IPS-11a (cell line): ENCODE measurements around the gene EFCC1.
"Not testable (repeated sequence)": the region's sequence is repeated elsewhere in the genome, so short reads cannot be mapped to it uniquely, and the experiment has no call there.

Source experiments
- H3K4me3 ChIP-seq: one replicate; pipeline ENCODE4 v1.5.1; 2013; ENCODE audit warnings: low read depth, low read length, control low read depth

The EFCC1 gene

DNA sequence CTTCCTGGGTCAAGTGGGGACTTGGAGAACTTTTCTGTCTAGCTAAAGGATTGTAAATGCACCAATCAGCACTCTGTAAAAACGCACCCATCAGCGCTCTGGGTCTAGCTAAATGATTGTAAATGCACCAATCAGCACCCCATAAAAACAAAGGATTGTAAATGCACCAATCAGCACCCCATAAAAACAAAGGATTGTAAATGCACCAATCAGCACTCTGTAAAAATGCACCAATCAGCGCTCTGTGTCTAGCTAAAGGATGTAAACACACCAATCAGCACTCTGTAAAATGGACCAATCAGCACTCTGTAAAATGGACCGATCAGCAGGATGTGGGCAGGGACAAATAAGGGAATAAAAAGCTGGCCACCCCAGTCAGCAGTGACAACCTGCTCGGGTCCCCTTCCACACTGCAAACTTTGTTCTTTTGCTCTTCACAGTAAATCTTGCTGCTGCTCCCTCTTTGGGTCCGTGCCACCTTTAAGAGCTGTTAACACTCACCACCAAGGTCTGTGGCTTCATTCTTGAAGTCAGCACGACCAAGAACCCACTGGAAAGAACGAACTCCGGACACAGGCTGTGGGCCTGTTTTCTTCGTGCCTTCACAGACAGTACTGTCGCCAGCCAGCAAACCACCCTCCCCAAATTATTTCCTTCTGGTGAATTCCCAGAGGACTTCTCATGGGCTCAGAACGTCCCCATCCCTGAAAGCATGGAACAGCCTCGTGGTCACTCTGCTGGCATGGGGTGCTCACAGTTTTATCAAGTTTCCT lies 68.4 kb downstream of the EFCC1 start:
- H3K4me3 ChIP-seq, result not testable (repeated sequence)

DNA sequence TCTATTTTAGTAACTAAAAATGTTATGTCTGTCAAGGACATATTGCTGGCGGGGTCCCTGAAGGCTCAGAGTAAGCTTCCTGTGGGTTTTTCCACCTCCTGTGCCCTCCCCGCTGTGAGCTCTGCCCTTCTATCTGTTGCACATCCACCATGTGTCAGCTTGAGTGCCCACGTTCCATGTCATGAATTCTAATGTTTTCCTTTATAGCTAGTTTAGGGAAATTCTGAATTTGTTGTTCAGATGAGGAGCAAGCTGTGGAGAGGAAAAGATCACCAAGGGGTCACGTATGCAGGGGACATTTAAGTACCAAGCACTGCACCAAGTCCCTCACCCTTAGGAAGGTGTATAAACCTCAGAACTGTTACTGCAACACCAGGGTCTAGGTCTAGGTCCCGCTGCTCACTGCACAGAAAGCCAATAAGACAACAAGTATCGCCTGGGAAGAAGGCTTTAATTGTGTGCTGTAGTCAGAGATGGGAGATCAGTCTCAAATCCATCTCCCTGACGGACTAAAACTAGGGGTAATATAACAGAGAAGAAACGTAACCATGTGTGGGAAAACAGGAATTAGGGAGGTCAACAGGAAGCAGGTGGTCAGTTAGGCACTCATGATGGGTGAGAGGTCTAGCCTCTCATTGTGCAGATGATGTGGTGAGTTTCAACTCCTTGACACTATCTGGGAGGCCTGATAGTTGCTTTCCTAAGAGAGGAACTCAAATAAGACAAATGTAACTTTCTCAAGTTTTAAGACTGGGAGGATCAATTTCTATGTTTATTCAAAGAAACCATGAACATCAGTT lies 69.2 kb downstream of the EFCC1 start:
- H3K4me3 ChIP-seq, result no peak overlapping the region

DNA sequence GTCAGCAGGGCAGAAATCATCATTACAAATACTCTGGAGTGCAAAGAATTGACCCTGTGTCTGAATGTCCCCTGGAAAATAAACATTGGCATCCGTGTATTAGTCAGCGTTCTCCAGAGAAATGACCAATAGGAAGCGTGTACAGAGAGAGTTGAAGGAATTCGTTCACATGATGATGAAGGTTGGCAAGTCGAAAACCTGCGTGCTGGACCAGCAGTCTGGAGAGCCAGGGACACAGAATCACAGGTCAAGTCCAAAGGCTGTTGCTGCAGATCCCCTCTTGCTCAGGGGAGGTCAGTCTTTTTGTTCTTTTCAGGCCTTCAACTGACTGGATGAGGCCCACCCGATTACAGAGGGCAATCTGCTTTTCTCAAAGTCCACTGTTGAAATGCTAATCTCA lies 76.1 kb downstream of the EFCC1 start:
- H3K4me3 ChIP-seq, result no peak overlapping the region

DNA sequence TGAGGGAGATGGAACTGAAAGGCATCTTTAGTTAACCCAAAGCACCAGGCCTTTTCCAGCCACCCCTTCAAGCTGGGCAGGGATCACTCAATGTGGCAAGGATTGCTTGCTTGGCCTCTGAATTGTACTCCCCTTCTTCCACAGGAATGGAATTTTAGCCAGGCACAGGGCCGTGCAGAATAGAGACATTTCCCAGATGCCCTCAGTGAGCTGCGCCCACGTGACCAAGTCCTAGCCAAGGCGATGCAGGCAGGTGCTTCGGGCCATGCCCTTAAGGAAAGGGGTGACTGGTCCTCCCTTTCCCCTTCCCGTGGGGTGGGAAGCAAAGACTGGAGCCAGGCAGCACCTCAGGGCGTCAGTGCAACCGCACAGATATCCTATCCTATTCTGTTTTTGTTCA lies 77.4 kb downstream of the EFCC1 start:
- H3K4me3 ChIP-seq, result no peak overlapping the region

DNA sequence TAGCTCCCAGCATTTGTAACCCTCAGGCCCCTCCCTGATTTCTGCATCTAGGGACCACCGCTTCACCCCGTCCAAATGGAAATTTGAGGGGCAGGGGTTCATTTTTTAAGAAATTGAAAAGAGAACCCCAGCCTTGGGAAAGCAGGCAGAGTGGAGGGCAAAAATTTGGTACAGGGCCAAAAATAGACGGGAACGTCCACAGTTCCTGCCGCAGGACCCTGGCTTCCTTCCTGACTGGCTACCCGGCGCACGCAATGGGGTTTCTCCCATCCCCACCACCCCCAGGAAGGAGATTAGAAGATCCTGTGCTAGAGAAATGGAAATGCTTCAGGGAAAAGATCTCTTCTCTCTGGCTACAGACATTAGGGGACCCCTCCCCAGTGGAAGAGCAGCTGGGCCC lies 80.4 kb downstream of the EFCC1 start:
- H3K4me3 ChIP-seq, result no peak overlapping the region

DNA sequence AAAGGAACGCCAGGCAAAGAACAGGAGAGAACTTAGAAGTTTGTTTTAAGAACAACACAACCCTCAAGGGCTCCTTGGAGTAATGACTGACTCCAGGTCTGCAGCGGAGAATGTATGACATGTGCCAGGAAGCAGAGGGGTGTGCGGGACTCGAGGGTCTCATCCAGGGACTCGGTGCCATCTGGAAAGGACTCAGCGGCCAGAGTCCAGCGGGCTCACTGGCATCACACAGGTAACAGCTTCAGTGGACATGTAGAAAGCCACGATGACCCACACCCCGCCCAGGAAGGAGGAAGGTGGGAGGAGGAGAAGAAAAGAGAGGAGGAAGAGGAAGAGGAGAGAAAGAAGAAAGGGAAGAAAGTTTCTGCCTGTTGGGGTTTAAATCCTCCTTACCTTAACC lies 80.9 kb downstream of the EFCC1 start:
- H3K4me3 ChIP-seq, result no peak overlapping the region

DNA sequence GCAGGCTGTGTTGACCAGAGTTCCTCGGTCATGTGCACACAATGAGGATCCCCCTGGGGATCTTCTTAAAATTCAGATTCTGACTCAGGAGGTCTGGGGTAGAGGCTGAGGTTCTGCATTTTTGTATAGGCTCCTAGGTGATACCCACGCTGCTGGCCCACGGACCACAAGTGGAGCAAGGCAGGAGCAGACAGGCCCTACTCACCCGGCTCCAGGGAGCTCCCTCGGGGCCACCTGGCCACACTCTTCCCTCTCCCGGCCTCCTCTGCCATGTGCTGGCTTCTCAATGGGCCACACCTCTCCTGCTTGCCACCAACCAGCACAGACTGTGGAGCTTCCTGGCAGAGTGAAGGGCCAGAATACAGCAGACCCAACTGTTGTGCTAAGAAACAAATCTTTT lies 83.4 kb downstream of the EFCC1 start:
- no peak overlapping the region for H3K4me3 ChIP-seq

DNA sequence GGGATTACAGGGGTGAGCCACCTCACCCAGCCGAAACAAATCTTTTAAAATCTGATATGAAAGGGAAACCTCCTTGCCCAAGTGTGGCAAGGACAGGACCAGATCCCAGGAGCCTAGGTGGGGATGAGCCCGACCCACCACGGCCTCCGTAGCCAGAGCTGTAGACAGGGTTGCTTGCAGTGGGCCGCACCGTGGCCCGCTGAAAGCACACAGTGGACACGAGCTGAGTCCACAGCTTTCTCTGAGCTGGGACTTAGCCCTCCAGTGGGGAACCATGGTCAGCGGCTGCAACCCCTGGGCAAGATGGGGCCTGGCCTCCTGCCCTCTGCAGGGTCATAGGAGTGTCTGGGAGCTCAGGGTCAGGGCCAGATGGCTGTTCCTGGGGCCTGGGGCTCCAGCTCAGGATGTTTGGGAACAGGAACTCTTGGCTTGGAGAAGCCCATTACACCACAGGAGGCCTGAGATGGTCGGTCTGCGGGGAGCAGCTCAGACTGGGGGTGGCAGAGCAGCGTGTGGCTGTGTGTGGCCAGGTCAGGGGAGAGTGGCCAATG lies 84.1 kb downstream of the EFCC1 start:
- no peak overlapping the region for H3K4me3 ChIP-seq

DNA sequence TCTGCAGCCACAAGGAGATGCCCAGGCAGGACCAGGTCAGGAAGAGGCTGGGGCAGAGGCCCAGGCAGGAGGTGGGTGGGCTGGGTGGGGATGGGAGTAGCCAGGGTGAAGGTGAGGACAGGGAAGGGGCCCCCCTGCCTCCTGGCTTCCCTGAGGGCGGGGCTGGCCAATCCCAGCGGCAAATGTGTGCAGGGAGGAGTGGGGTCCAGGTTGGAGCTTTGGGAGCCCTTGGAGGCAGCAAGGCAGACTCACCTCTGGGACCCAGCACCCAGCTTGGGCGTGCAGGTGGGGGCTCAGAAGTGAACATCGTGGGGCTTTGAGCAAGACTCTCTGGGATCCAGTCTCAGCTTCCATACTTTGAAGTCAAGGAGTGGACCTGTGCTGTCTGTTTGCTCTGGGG lies 84.7 kb downstream of the EFCC1 start:
- no peak overlapping the region for H3K4me3 ChIP-seq

DNA sequence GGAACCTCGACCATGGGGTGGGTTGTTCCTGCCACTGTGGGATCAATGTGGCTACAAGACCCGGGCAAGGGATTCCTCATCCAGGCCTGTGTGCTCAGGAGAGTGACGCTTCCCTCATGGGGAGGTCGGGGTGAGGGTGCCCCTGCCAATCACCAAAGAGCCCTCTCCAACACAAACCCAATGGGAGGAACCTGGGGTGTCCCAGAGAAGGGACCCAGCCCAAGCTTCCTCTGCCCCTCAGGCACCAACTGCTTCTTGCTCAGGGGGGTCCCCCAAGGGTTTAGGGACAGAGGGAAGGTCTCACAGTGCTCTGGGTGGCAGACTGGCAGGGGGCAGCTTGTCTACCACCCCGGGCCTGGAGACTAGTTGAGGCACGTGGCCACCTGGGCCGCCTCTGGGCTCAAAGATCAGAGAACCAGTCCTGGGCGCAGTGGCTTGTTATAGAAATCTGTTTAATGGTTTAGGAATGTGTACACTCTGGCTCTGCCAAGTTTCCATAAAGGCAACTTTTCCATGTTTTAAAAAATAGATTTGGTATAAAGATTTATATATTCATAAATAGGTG lies 86.1 kb downstream of the EFCC1 start:
- no peak overlapping the region for H3K4me3 ChIP-seq

DNA sequence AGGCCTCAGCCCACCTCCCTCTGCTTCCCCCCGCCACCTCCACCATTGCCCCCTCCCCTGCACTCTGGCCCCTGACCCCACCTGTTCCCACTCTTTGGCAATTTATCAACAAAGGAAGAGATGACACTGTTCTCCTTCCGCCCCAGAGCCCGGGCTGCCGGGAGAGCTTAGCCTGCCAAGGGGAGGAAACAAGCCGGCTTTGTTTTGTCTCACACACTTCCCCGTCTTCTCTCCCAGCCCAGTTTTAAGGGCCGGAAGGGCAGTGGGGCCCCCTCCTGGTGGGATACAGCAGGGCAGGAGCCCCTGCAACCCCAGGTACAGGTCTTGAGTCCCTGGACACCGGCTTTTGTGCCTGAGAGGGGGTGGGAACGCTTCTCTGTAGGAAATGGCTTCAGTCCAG lies 86.8 kb downstream of the EFCC1 start:
- not testable (repeated sequence) for H3K4me3 ChIP-seq

DNA sequence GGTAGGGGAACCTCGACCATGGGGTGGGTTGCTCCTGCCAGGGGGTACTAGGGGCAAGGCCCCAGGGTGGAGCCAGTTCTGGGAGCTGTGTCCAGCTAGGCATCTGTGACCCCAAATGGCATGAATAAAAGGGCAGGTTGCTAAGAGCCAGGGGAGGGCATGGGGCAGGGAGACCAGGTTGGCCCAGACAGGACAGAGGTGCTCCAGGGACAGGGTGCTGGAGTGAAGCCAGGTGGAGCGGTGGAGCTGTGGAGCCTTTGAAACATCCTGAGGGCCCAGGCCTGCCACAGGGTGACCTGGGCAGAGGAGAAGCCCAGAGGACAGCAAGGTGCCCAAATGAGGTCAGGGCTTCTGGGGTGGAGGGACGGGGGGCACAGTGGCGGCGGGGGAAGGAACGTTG lies 87.2 kb downstream of the EFCC1 start:
- not testable (repeated sequence) for H3K4me3 ChIP-seq
